ENCODE measurements around the gene RGS6.

The RGS6 gene

GRCh38 chr14:72434856-72435255 is 502.6 kb downstream of the RGS6 start:
- TF ChIP-seq CTCF (IDR thresholded peaks at IDR 0.05) = no peak

- no peak for TF ChIP-seq CTCF (IDR thresholded peaks at IDR 0.05)
Measured at GRCh38 chr14:72439707-72440106, 507.5 kb downstream of the RGS6 start.

GRCh38 chr14:72443256-72443655 is 511.0 kb downstream of the RGS6 start:
- TF ChIP-seq CTCF (IDR thresholded peaks at IDR 0.05) = no peak

- no peak for TF ChIP-seq CTCF (IDR thresholded peaks at IDR 0.05)
Measured at GRCh38 chr14:72443991-72444441, 511.8 kb downstream of the RGS6 start.

- TF ChIP-seq CTCF (IDR thresholded peaks at IDR 0.05) = no peak
Measured at GRCh38 chr14:72444701-72445100, 512.5 kb downstream of the RGS6 start.

- no peak for TF ChIP-seq CTCF (IDR thresholded peaks at IDR 0.05)
Measured at GRCh38 chr14:72448212-72448611, 516.0 kb downstream of the RGS6 start.

GRCh38 chr14:72450473-72451044 is 518.3 kb downstream of the RGS6 start:
- no peak for TF ChIP-seq CTCF (IDR thresholded peaks at IDR 0.05)

All from LNCAP (cell line).